Measurements from ENCODE around the gene CHRNG.
"Not testable (repeated sequence)": the region's sequence is repeated elsewhere in the genome, so short reads cannot be mapped to it uniquely, and the experiment has no call there.

Gene CHRNG

GRCh38 chr2:232545511-232546375, 6.3 kb downstream of the CHRNG start:
- DNase-seq = no peak

- DNase-seq = no peak
These were observed 8.5 kb downstream of the CHRNG start for GRCh38 chr2:232547991-232548390.

GRCh38 chr2:232549655-232550353, 10.3 kb downstream of the CHRNG start:
- no peak for DNase-seq

- peak; percentile 84 to 95 (median 92) for DNase-seq
These were observed 11.1 kb downstream of the CHRNG start, which contains the start of the genes EIF4E2 and TIGD1 for GRCh38 chr2:232550354-232551249. Gene EIF4E2 (plus strand): TSS chr2:232550689. CDS start chr2:232550725, 36 bp downstream. Gene TIGD1 (minus strand): TSS chr2:232550557. CDS start chr2:232549882, 675 bp downstream.

GRCh38 chr2:232551250-232551638, 11.8 kb downstream of the CHRNG start:
- no peak for DNase-seq

- DNase-seq = no peak
These were observed 12.3 kb downstream of the CHRNG start for GRCh38 chr2:232551776-232552175.

GRCh38 chr2:232556426-232556825, 16.9 kb downstream of the CHRNG start:
- no peak for DNase-seq

GRCh38 chr2:232562515-232563151, 23.1 kb downstream of the CHRNG start:
- DNase-seq = no peak

- DNase-seq = no peak
These were observed 24.1 kb downstream of the CHRNG start for GRCh38 chr2:232563580-232563979.

- no peak for DNase-seq
These were observed 28.2 kb downstream of the CHRNG start for GRCh38 chr2:232567721-232568120.

- DNase-seq = no peak
These were observed 28.7 kb downstream of the CHRNG start for GRCh38 chr2:232568161-232568560.

- DNase-seq = no peak
These were observed 30.0 kb downstream of the CHRNG start for GRCh38 chr2:232569541-232569940.

- not testable (repeated sequence) for DNase-seq
These were observed 31.0 kb downstream of the CHRNG start for GRCh38 chr2:232570481-232570880.

GRCh38 chr2:232571026-232571474, 31.6 kb downstream of the CHRNG start:
- DNase-seq = no peak

- DNase-seq = no peak
These were observed 33.5 kb downstream of the CHRNG start for GRCh38 chr2:232573042-232573441.

GRCh38 chr2:232573771-232574435, 34.4 kb downstream of the CHRNG start:
- no peak for DNase-seq

- DNase-seq = no peak
These were observed 35.3 kb downstream of the CHRNG start for GRCh38 chr2:232574674-232575403.

- DNase-seq = no peak
These were observed 35.9 kb downstream of the CHRNG start for GRCh38 chr2:232575404-232575746.

- DNase-seq = no peak
These were observed 37.5 kb downstream of the CHRNG start for GRCh38 chr2:232576995-232577394.

GRCh38 chr2:232577841-232578240, 38.3 kb downstream of the CHRNG start:
- DNase-seq = no peak

- DNase-seq = no peak
These were observed 39.1 kb downstream of the CHRNG start for GRCh38 chr2:232578626-232579025.

Data from NCI-H1417 (cell line).